Colon (tissue), 2 donors: Measurements from ENCODE around the gene PTCRA.
"Not testable (repeated sequence)": the region's sequence is repeated elsewhere in the genome, so short reads cannot be mapped to it uniquely, and the experiment has no call there.

Experiments
- FAIRE-seq: peaks from 2 replicates; lab custom pipeline; 2012; peaks lifted over from hg19 to GRCh38; lab: Jason Lieb, UNC
- donor health status: control.
- donor health status: control.

PTCRA gene, protein sequence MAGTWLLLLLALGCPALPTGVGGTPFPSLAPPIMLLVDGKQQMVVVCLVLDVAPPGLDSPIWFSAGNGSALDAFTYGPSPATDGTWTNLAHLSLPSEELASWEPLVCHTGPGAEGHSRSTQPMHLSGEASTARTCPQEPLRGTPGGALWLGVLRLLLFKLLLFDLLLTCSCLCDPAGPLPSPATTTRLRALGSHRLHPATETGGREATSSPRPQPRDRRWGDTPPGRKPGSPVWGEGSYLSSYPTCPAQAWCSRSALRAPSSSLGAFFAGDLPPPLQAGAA

DNA sequence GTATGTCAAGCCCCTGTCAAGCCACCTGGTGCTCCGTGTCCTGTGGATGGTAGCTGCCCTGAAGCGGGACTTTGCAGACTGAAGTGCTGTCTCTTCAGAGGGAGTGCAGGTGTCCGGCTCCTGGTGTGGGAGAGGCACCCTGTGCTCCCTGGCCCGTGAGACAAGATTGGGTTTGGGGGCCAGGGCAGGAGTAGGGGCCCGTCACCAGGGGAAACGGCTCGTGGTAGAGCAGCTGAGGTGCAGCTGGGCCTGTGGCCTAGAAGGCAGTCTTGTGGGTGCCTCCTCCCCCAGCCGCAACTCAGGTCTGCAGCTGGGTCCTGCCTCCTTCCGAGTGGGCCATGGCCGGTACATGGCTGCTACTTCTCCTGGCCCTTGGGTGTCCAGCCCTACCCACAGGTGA is at the start of gene PTCRA:
TSS of gene PTCRA (plus strand) at position 322 of the 400 bp plus-strand sequence. CDS start at position 339, 17 bp downstream.
- no peak for FAIRE-seq

DNA sequence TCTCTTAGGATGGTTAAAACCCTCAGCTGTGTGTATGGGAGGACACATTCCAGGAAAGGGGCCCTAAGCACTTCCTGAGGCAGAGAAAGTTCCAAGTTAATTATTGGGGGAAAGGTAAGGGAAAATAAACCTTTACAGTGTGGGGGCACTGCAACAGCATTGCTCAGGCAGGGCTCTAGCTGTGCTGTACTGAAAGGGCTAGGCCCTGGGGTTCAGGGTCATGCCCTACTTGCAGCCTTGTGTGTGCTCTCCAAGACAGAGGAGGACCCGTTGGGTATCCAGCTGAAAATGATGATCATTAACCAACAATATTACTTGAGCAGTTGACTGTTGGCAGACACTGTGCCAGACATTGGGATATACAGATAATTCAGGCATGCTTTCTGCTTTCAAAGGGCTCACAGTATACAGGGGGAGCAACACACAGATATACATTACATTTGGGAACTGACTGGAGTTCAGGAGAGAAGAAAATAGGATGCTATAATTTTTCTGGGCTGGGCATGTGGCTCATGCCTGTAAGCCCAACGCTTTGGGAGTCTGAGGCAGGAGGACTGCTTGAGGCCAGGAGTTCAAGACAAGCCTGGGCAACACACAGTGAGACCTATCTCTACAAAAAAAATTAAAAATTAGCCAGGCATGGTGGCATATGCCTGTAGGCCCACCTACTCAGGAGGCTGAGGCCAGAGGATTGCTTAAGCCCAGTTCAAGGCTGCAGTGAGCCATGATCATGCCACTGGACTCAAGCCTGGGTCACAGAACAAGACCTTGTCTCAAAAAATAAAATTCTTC is 45.5 kb upstream of the PTCRA start:
- FAIRE-seq, result no peak

DNA sequence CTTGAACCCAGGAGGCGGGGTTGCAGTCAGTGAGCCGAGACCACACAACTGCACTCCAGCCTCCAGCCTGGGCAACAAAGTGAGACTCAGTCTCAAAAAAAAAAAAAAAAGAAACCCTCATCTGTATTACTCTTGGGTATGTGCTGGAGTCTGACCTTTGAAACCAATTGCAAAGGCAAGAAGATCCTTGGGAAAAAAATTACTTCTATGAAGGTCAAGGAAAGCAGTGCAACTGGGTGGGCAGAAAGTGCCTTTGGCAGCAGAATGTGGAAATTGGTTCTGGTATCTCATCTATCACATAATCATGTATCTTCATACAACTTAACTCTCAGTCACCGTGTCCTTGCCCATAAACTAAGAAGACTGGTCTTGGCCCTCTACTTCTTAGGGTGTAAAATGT is 44.1 kb upstream of the PTCRA start:
- no peak for FAIRE-seq

DNA sequence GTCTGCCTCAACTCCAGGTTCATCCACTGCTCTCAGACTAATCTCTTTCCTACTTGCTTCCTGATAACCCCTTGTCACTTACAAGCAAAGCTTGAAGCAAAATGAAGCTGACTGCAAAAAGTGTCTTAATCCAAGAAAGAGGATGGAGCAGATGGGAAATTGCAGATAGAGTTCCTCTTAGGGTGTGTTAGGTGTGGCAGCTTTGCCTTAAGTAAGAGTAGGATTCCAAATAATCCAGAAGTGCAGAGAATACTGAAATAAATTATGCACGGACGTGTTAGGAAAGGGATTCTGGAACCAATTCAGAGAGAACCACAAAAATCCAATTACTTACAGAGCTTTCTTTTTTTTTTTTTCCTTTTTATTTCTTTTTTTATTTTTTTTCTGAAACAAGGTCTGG is 42.5 kb upstream of the PTCRA start:
- no peak for FAIRE-seq

DNA sequence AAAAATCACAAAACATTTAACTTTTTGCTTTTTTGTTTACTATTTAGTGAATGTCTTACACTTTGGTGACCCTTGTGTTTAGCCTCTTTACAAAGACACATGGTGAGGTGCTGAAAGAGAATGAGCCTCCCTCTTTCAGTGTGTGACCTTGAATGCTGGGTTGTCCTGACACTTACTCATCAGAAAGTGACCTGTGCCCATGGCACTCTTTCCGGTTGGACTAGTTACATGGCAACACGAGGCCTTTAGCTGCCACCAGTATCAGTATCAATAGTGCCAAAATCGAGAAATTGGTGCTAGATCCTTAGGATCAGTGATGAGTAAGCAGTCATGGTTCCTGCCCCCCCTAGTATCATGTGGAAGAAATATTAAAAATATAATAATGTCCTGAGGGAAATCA is 38.2 kb upstream of the PTCRA start:
- no peak for FAIRE-seq

DNA sequence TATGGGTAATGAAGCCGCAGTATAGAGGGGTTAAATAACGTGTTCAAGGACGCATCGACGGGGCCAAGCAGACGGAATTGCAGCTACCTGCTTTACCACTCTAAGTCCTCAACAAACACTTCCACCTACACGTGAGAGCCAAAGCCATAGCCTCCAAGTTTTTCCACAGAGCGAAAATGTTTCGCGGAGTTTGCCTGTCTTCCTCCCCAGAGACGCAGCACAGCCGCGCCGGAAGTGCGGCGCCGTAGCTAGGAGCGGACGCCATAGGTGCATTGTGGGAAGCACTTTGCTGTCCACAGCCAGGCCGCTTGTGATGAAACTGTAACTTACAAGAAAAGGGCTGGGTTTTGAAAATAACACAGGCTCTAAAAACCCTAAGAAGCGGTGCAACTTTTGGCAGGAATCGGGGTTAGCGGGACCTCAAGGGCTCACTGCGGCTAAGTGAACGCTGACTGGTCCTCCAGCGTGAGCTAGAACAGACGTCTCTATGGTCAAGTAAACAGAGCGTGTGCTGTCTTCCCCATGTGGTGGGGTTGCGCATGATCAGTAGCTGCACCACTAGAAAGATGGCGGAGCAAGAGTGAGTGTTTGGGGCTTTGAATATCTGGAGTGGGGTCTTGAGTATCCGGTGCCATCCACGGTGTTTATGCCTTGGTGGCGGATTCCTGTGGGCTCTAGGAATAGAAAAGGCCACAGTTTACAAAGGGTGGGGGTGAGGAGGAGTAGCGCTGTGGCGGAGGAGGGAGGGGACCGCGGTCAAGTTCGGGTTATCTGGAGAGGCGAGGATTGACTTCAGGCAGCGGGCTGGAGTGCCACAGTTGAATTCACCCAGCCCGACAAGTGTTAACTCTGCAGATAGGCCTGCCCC is 36.2 kb upstream of the PTCRA start, which contains the start of gene RPL7L1:
TSS of gene RPL7L1 (plus strand) at position 245 of the 868 bp plus-strand sequence. CDS start at position 540, 295 bp downstream.
- FAIRE-seq, result no peak

DNA sequence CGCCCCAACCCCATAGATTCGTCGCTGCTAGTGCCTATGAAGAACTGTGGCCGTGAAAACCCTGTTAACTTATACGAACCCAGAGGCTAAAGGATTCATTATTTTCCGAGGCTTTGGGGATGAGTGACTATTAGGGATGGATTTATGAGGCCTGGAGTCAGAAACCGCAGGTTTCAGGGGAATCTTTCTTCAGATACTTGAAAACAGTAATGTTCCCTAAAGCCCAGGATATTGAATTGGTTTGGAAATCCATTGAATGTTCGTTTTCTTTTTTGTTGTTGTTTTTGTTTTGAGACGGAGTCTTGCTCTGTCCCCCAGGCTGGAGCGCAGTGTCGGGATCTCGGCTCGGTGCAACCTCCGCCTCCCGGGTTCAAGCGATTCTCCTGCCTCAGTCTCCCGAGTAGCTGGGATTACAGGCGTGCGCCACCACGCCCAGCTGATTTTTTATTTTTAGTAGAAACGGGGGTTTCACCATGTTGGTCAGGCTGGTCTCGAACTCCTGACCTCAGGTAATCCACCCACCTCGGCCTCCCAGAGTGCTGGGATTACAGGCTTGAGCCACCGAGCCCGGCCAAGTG is 35.5 kb upstream of the PTCRA start:
- not testable (repeated sequence) for FAIRE-seq

DNA sequence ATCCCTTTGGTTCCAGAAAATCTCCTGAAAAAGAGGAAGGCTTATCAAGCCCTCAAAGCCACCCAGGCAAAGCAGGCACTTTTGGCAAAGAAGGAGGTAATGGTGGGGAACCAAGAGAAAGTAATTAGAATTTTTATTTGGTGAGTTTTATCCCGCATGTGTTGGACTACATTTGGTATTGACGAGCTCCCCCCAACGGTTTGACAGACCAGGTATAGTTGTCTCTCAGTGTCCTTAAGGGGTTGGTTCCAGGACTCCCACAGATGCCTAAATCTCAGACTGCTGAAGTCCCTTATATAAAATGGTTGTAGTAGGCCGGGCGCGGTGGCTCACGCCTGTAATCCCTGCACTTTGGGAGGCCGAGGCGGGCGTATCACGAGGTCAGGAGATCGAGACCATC is 35.0 kb upstream of the PTCRA start:
- FAIRE-seq, result not testable (repeated sequence)

DNA sequence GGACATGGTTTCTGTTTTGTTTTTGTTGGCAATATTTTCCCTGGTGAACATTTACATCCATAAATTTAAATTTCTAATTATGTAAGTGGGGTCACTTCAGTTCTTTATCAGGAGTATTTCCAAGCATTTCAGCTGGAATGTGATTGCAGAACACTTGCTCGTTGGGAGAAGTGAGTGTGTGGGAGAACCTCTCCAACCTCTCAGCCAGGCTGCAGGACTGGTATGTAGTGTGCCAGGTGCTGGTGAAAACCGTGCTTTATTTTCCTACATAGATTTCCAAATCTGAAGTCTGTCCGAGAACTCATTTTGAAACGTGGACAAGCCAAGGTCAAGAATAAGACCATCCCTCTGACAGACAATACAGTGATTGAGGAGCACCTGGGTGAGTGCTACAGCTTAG is 30.2 kb upstream of the PTCRA start:
- no peak for FAIRE-seq

DNA sequence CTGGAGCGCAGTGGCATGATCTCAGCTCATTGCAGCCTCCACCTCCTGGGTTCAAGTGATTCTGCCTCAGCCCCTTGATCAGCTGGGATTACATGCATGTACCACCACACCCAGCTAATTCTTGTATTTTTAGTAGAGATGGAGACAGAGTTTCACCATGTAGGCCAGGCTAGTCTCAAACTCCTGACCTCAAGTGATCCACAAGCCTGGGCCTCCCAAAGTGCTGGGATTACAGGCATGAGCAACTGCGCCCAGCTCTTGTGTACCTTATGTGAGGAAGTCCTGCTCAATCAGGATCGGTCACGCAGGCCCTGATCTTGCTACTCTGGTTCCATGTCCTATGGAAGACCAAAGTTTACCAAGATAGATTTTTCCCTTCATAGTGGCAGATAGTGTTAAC is 27.7 kb upstream of the PTCRA start:
- FAIRE-seq, result not testable (repeated sequence)

DNA sequence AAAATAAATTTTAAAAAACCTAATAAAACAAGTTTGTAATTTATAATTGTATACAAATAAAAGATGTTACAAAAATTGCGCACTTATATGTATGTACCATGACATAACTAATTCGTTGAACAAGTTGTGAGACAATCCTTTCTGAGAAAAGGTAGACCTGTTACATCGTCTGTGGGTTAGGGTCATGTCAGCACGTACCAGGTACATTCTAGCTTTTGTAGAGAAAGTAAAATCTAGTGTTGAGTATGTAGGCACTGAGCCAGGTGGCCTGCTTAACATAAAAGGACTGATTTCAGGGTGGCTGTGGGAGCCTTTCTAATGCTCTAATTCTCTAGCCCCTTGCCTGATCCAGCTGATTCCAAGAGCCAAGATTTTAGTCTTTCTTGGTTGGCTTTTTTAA is 26.0 kb upstream of the PTCRA start:
- no peak for FAIRE-seq

DNA sequence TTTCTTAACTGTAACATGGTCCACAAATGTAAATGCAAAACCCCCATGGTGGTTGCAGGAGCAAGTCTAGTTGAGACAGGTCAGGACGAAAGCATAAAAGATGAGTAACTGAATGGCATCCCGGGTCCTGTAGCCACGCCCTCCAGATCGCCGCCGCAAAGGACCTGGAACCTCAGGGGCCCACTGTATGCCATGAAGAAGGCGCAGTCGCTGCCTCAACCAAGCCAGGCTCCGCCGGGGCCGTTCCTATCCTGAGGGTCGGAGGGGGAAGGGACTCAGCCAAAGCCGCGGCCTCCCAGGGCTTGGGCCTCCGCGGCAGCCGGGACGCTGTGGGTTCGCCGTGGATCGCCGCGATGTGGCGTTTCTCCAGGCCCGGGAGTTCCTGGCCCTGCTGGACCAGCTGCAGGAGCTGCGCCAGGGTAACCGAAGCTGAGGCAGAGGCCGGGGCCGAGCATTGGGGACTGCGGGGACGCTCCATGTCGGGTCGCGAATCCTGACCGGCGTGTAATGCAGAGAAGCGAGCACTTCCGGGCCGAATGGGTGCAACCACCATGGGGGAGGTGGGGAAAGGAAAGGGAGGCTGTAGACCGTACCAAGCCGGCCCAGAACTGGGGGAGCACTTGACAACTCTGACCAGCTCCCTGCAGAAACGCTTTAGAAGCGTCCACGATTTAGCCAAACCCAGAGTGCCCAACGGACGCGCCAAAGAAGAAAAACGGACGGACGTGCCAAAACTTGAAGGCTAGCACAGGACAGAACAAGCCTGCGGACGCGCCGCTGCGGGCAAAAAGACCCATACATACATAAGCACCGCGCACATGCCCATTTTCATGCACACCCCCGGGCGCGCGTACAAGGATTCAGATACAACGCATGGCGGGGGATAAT is 25.3 kb upstream of the PTCRA start:
- FAIRE-seq, result no peak

DNA sequence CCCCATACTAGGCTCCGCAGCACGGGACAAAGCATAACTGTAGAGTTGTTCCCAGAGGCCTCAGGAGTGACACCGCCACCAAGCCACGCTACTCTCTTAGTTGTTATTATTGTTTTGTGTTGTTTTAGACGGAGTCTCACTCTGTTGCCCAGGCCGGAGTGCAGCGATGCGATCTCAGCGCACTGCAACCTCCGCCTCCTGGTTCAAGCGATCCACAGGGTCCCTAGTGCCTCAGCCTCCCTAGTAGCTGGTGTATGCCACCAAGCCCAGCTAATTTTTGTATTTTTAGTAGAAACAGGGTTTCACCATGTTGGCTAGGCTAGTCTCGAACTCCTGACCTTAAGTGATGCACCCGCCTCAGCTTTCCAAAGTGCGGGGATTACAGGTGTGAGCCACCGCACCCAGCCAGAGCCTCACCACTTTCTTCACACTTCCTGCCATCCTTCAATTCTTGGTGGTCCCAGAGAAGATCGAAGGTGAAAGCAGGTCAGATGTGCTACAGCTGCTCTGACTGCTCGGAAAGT is 24.6 kb upstream of the PTCRA start:
- FAIRE-seq, result no peak

DNA sequence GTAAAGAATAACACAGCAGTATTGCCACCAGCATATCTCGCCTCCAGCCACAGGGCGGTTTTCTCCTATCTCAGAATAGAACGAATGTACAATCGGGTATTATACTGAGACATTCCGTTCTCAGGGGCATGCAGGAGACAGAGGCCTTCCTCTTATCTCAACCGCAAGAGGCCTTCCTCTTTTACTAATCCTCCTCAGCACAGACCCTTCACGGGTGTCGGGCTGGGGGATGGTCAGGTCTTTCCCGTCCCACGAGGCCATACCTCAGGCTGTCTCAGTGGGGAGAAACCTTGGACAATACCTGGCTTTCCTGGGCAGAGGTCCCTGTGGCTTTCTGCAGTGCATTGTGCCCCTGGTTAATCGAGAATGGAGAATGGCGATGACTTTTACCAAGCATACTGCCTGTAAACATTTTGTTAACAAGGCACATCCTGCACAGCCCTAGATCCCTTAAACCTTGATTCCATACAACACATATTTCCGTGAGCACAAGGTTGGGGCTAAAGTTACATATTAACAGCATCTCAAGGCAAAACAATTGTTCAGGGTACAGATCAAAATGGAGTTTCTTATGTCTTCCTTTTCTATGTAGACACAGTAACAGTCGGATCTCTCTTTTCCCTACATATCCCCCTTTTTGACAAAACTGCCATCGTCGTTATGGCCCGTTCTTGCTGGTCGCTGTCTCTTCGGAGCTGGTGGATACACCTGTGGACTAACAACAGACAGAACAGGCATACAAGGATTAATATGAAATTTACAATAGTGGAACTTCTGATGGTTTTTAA is 21.6 kb upstream of the PTCRA start:
- not testable (repeated sequence) for FAIRE-seq

DNA sequence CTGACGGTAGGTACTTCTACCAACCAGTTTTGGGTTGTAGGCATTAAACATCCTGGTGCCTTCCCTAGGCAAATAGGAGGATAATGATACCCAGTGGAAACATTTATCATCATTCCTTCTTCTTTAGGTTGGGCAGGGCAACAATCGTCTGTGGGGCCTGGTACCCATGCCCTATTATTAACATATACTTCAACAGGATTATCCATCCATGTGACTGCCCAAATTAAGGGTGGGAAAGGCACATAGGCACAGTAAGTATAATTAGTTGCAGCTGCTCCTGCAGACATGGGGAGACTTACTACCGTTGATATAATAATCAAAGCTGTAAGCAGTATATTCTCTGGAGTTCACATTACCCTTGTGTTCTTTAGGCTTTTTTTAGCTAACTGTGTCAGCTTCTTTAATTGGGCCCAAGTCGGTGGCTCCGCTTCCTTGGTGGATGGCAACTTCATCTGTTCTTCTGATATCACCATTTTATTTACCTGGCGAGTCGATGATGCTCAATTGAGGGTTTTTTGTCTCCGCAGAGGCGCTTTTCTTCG is 19.6 kb upstream of the PTCRA start:
- FAIRE-seq, result no peak

DNA sequence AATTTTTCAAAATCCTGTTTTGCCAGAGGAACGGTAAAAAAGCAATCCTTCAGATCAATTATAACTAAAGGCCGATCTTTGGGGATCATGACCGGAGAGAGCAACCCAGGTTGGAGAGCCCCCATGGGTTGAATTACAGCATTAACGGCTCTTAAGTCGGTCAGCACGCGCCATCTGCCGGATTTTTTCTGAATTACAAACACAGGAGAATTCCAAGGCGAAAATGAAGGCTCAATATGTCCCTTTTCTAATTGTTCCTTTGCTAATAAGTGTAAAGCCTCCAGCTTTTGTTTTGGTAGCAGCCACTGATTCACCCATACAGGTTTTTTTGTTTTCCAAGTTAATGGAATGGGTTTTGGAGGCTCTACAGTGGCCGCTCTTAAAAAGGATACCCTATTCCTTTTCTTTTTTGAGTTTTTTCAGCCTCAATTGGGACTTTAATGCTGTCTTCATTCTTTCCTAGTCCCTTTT is 16.9 kb upstream of the PTCRA start:
- FAIRE-seq, result no peak

DNA sequence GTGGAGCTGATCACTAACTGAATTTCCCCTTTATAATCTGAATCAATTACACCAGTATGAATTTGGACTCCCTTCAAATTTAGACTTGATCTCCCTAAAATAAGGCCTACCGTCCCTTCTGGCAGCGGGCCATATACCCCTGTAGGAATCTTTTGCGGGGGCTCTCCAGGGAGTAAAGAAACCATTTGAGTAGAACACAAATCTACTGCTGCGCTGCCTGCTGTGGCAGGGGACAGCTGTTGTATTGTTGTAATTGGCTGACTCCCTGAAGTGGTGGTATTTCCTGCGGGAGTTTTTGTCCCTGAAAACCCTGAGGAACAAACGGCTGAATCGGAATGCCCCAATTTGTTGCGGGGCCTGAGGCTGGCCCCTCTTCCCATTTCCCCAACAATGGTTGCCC is 16.0 kb upstream of the PTCRA start:
- no peak for FAIRE-seq

DNA sequence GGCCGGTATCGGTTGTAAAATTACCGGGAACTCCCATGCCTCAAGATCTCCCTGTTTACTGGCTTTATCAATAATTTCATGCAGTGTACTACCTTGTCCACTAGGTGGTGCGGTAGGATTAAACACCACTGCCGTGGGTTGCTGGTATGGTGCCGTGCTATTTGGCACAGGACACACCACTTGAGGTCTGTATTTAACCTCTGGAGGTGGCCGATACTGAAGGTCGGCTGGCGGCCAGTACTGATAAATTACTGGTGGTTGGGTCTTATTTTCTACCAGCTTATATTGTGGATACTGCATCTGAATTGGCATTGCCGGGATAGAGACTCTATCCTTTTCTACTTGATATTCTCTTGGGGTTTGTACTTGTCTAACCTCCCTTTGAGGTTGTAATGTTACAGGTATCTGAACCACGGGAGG is 14.3 kb upstream of the PTCRA start:
- no peak for FAIRE-seq

DNA sequence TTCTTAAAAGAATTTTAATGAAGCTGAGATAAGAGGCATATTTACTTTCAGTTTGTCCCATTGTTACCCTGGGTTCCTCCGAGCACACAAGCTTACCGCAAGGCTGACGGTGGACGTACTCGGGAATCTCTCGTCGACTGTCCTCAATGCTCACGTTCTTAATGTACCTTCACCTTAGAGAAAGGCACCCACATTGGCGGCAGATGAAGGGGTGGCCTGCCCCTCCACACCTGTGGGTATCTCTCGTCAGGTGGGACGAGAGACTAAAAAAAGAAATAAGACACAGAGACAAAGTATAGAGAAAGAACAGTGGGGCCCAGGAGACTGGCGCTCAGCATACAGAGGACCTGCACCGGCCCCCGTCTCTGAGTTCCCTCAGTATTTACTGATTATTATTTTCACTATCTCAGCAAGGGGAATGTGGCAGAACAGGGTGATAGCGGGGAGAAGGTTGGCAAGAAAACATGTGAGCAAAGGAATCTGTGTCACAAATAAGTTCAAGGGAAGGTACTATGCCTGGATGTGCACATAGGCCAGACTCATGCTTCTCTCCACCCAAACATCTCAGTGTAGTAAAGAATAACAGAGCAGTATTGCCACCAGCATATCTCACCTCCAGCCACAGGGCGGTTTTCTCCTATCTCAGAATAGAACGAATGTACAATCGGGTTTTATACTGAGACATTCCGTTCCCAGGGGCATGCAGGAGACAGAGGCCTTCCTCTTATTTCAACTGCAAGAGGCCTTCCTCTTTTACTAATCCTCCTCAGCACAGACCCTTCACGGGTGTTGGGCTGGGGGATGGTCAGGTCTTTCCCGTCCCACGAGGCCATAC is 13.2 kb upstream of the PTCRA start:
- FAIRE-seq, result not testable (repeated sequence)
